GM18868 (cell line): ENCODE measurements around the gene PLXNA4.

Experiments used
- ATAC-seq: cut with Tn5 transposase; IDR thresholded peaks from one replicate; pipeline ENCODE4 v1.9.1; 2021; ENCODE audit warnings: mild to moderate bottlenecking, moderate library complexity; ENCODE audit not compliant: unreplicated experiment

Gene PLXNA4

GRCh38 chr7:132480534-132480933, 95.7 kb downstream of the PLXNA4 start:
- no peak for ATAC-seq

- ATAC-seq: no peak
Observed at GRCh38 chr7:132476541-132476940, 99.7 kb downstream of the PLXNA4 start.

GRCh38 chr7:132475669-132476116, 100.6 kb downstream of the PLXNA4 start:
- no peak for ATAC-seq

GRCh38 chr7:132475037-132475668, 101.1 kb downstream of the PLXNA4 start:
- ATAC-seq: no peak

- no peak for ATAC-seq
Observed at GRCh38 chr7:132472463-132473120, 103.7 kb downstream of the PLXNA4 start.

- ATAC-seq: no peak
Observed at GRCh38 chr7:132471515-132471914, 104.8 kb downstream of the PLXNA4 start.

- no peak for ATAC-seq
Observed at GRCh38 chr7:132469681-132470080, 106.6 kb downstream of the PLXNA4 start.

- ATAC-seq: no peak
Observed at GRCh38 chr7:132469264-132469663, 107.0 kb downstream of the PLXNA4 start.

GRCh38 chr7:132466367-132466766, 109.9 kb downstream of the PLXNA4 start:
- ATAC-seq: no peak

GRCh38 chr7:132465516-132465915, 110.8 kb downstream of the PLXNA4 start:
- ATAC-seq: no peak

- ATAC-seq: no peak
Observed at GRCh38 chr7:132464740-132465139, 111.5 kb downstream of the PLXNA4 start.

GRCh38 chr7:132463922-132464321, 112.3 kb downstream of the PLXNA4 start:
- ATAC-seq: no peak

GRCh38 chr7:132462478-132462877, 113.8 kb downstream of the PLXNA4 start:
- no peak for ATAC-seq

GRCh38 chr7:132461032-132461592, 115.2 kb downstream of the PLXNA4 start:
- ATAC-seq: no peak

GRCh38 chr7:132458729-132459128, 117.5 kb downstream of the PLXNA4 start:
- no peak for ATAC-seq

- ATAC-seq: no peak
Observed at GRCh38 chr7:132457658-132458057, 118.6 kb downstream of the PLXNA4 start.

- ATAC-seq: no peak
Observed at GRCh38 chr7:132456418-132456817, 119.9 kb downstream of the PLXNA4 start.

- ATAC-seq: no peak
Observed at GRCh38 chr7:132455378-132455777, 120.9 kb downstream of the PLXNA4 start.

GRCh38 chr7:132453826-132454225, 122.4 kb downstream of the PLXNA4 start:
- ATAC-seq: no peak

- no peak for ATAC-seq
Observed at GRCh38 chr7:132451161-132451560, 125.1 kb downstream of the PLXNA4 start.

GRCh38 chr7:132450696-132451095, 125.6 kb downstream of the PLXNA4 start:
- ATAC-seq: no peak

- ATAC-seq: no peak
Observed at GRCh38 chr7:132450188-132450587, 126.1 kb downstream of the PLXNA4 start.
